BLaER1 treated with 17β-estradiol and CSF1 and Interleukin-3, amounts not matched to agents 10 nM and 100 nM (cell line): ENCODE results near the gene FAM151B.
A peak's percentile ranks its signal among the peaks of the same experiment; 100 is the strongest.

Experiments
- H3K27ac ChIP-seq, 11 experiments: shearing (Covaris generic); formaldehyde crosslinking; 2 replicates each; pipeline ENCODE4 v1.8.1; 2022
- H3K27me3 ChIP-seq, 11 experiments: shearing (Covaris generic); formaldehyde crosslinking; 2 replicates each; pipeline ENCODE4 v1.8.1; 2022
- H3K36me3 ChIP-seq, 11 experiments: shearing (Covaris generic); formaldehyde crosslinking; 2 replicates each; pipeline ENCODE4 v1.8.1; 2022
- H3K4me1 ChIP-seq, 10 experiments: shearing (Covaris generic); formaldehyde crosslinking; 2 replicates each; pipeline ENCODE4 v1.8.1; 2022
- H3K4me2 ChIP-seq, 11 experiments: shearing (Covaris generic); formaldehyde crosslinking; 2 replicates each; pipeline ENCODE4 v1.8.1; 2022
- H3K4me3 ChIP-seq, 10 experiments: shearing (Covaris generic); formaldehyde crosslinking; 2 replicates each; pipeline ENCODE4 v1.8.1; 2022
- H3K9ac ChIP-seq, 11 experiments: shearing (Covaris generic); formaldehyde crosslinking; 2 replicates each; pipeline ENCODE4 v1.8.1; 2022
- H3K9me3 ChIP-seq, 11 experiments: shearing (Covaris generic); formaldehyde crosslinking; replicated peaks in 1 of 11; 2 replicates each; pipeline ENCODE4 v1.8.1; 2022
- H4K20me1 ChIP-seq, 11 experiments: shearing (Covaris generic); formaldehyde crosslinking; 2 replicates each; pipeline ENCODE4 v1.8.1; 2022
- Cebpa-rat ChIP-seq, 11 experiments: shearing (Covaris generic); IDR thresholded peaks; 2 replicates each; pipeline ENCODE4 v1.8.1; 2022

Gene FAM151B

DNA sequence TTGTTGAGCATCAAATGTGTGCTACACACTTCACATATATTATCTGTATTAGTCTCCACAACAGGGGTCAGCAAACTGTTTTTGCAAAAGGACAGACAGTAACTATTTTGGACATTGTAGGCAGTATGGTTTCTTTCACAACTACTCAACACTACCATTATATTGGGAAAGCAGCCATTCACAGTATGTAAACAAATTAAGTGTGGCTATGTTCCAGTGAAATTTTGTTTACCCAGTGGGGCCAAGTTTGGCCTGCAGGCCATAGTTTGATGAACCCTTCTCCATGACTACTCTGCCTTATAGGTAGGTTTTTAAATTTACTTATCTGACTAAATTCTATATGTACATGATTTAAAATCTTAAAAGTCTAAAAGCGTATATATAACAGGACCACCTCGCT lies 13.0 kb upstream of the FAM151B start:
- H3K36me3 ChIP-seq, result peaks cover 55 to 95% (median 68%) of the 10 kb centered on the region in 11 experiments
- no peak overlapping the region for H3K27ac ChIP-seq
- no peak for TF ChIP-seq Cebpa-rat (IDR thresholded peaks at IDR 0.05)

GRCh38 chr5:80479713-80480112 lies 8.2 kb upstream of the FAM151B start:
- Histone ChIP-seq H3K27me3 (no peaks in the 10 kb centered on the region), H3K36me3 (peaks cover 26 to 85% (median 55%) of the 10 kb centered on the region in 11 experiments), H4K20me1 (no peaks in the 10 kb centered on the region; a peak in 1 of 22 replicates), H3K9ac (no peak overlapping the region), H3K27ac (no peak overlapping the region), H3K4me2 (no peak overlapping the region), H3K4me3 (no peak overlapping the region), H3K4me1 (peaks cover 0 to 10% (median 0%) of the 10 kb centered on the region in 10 experiments; a peak in 5 of 20 replicates), H3K9me3 (peaks cover 24 to 42% (median 39%) of the 10 kb centered on the region in 11 experiments)
- no peak for TF ChIP-seq Cebpa-rat (IDR thresholded peaks at IDR 0.05)

More for the DNA sequence above, 13.0 kb upstream of the FAM151B start:
- H3K9ac ChIP-seq, result no peak overlapping the region
- no peak overlapping the region for H3K4me3 ChIP-seq
- no peaks in the 10 kb centered on the region for H3K4me1 ChIP-seq
- no peaks in the 10 kb centered on the region for H3K27me3 ChIP-seq
- no peak overlapping the region for H3K4me2 ChIP-seq
- peaks cover 14 to 22% (median 20%) of the 10 kb centered on the region in 11 experiments for H3K9me3 ChIP-seq
- H4K20me1 ChIP-seq, result peaks cover 0 to 16% (median 0%) of the 10 kb centered on the region in 11 experiments; a peak in 1 of 22 replicates

DNA sequence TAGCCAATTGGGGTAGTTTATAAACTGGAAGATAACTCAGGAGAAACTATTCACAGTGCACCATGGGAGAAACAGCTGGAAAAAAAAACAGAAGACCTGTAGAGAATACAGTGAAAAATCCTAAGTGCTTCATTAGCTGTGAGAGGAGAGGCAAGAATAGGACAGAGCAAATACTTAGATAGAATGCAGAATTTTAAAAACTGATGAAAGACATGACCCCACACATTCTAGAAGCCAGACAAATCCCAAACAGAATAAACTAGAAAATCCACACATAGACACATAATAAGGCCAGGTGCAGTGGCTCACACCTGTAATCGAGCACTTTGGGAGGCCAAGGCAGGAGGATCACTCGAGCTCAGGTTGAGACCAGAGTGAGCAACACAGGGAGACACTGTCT lies 7.5 kb upstream of the FAM151B start:
- no peaks in the 10 kb centered on the region; a peak in 1 of 22 replicates for H4K20me1 ChIP-seq
- no peak for TF ChIP-seq Cebpa-rat (IDR thresholded peaks at IDR 0.05)
- no peak overlapping the region for H3K9ac ChIP-seq

DNA sequence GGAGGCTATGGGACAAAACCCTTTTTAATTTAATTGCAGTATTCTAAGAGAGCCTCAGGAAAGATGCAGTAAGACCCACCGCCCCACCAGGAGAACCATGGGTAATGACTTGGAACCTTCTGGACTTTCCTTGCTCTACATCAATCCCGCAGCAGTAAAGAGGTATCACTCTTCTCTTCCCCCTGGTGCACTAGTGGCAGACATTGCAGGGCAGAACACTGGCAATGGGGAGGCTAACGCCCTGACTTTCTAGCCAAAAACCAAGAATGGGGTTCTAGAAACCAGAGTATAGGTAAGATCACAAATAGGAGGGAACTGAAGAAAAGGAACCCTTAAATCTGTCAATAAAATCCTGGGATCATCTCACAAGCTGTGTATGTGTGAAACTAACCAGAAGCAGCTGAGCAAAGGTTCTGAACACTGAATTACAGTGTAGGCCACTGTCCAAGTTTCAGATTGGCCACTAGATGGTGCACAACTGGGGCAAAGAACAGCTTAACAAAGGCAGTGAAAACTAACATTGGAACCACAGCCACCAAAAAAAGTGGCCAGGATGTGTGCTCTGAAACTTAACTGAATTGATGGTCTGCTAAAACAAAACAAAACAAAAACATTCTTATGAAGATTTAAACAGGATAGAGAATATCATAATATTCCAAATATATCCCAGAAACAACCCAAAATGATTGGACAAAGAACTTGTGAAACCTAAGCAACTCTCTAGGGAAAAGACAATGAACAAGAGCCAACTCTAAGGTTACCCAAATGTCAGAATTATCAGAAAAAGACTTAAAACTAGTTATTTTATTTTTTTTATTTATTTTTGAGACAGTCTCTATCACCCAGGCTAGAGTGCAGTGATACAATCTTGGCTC lies 6.6 kb upstream of the FAM151B start:
- Histone ChIP-seq H3K4me1 (peaks cover 0 to 10% (median 0%) of the 10 kb centered on the region in 10 experiments; a peak in 5 of 20 replicates), H3K4me2 (peak overlapping the region in 2 of 11 experiments; percentile 31 to 37; a peak in 3 of 22 replicates), H3K9ac (no peak overlapping the region), H3K27me3 (no peaks in the 10 kb centered on the region), H3K4me3 (peak overlapping the region in 1 of 10 experiments; percentile 36; a peak in 1 of 20 replicates), H4K20me1 (no peaks in the 10 kb centered on the region; a peak in 1 of 22 replicates), H3K36me3 (peaks cover 11 to 70% (median 40%) of the 10 kb centered on the region in 11 experiments), H3K27ac (peak overlapping the region in 2 of 11 experiments; percentile 2 to 18; a peak in 2 of 22 replicates), H3K9me3 (peaks cover 24 to 46% (median 39%) of the 10 kb centered on the region in 11 experiments)
- TF ChIP-seq Cebpa-rat (IDR thresholded peaks at IDR 0.05), result no peak

More for the DNA sequence above, 7.5 kb upstream of the FAM151B start:
- Histone ChIP-seq H3K36me3 (peaks cover 20 to 79% (median 49%) of the 10 kb centered on the region in 11 experiments), H3K27me3 (no peaks in the 10 kb centered on the region), H3K9me3 (peaks cover 24 to 46% (median 39%) of the 10 kb centered on the region in 11 experiments), H3K27ac (no peak overlapping the region), H3K4me1 (peaks cover 0 to 10% (median 0%) of the 10 kb centered on the region in 10 experiments; a peak in 5 of 20 replicates), H3K4me3 (no peak overlapping the region), H3K4me2 (no peak overlapping the region)

DNA sequence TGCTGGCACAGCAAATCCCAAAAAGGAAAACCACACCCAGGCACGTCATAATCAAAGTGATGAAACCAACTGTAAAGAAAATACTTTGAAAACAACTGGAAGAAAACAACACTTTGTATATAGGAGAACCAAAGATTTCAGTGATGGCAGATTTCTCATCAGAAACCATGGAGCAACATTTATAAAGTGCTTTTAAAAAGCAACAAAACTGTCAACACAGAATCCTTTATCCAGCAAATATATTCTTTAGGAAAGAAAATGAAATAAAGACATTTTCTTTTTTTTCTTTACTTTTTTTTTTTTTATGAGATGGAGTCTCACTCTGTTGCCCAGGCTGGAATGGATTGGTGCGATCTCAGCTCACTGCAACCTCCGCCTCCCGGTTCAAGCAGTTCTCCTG lies 5.3 kb upstream of the FAM151B start:
- Histone ChIP-seq H3K4me2 (0 out of 22 replicates have a peak overlapping the region, but pooled peaks of 1 of the 11 experiments have one; percentile 5), H3K36me3 (peaks cover 8 to 58% (median 31%) of the 10 kb centered on the region in 11 experiments; a peak in 19 of 22 replicates), H3K9me3 (peaks cover 24 to 46% (median 39%) of the 10 kb centered on the region in 11 experiments), H3K4me1 (peaks cover 4 to 18% (median 7%) of the 10 kb centered on the region in 10 experiments; a peak in 17 of 20 replicates), H3K4me3 (no peak overlapping the region; a peak in 1 of 20 replicates), H4K20me1 (no peaks in the 10 kb centered on the region; a peak in 1 of 22 replicates), H3K9ac (no peak overlapping the region), H3K27ac (peak overlapping the region in 1 of 11 experiments; percentile 2; a peak in 1 of 22 replicates), H3K27me3 (no peaks in the 10 kb centered on the region)
- TF ChIP-seq Cebpa-rat (IDR thresholded peaks at IDR 0.05), result no peak

DNA sequence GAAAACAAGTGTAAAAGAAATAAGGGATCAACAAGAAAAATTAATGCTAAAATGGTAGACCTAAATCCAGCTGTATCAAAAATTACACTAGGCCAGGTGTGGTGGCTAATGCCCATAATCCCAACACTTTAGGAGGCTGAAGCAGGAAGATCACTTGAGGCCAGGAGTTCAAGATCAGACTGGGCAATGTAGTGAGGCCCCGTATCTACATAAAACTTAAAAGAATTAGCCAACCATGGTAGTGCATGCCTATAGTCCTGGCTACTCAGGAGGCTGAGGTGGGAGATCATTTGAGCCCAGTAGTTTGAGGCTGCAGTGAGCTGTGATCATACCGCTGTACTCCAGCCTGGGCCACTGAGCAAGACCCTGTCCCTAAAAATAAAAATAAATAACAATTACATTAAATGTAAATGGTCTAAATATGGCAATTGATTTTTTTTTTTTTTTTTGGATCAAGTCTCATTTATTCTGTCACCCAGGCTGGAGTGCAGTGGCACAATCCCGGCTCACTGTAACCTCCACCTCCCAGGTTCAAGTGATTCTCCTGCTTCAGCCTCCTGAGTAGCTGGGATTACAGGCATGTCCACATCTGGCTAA lies 4.2 kb upstream of the FAM151B start:
- Histone ChIP-seq H3K27ac (no peak overlapping the region), H4K20me1 (no peaks in the 10 kb centered on the region; a peak in 1 of 22 replicates), H3K4me1 (peaks cover 6 to 21% (median 13%) of the 10 kb centered on the region in 10 experiments; a peak in 18 of 20 replicates), H3K9ac (no peak overlapping the region), H3K36me3 (peaks cover 8 to 54% (median 29%) of the 10 kb centered on the region in 11 experiments; a peak in 19 of 22 replicates), H3K27me3 (no peaks in the 10 kb centered on the region), H3K4me2 (no peak overlapping the region), H3K9me3 (peaks cover 24 to 46% (median 39%) of the 10 kb centered on the region in 11 experiments), H3K4me3 (no peak overlapping the region)
- TF ChIP-seq Cebpa-rat (IDR thresholded peaks at IDR 0.05), result no peak

DNA sequence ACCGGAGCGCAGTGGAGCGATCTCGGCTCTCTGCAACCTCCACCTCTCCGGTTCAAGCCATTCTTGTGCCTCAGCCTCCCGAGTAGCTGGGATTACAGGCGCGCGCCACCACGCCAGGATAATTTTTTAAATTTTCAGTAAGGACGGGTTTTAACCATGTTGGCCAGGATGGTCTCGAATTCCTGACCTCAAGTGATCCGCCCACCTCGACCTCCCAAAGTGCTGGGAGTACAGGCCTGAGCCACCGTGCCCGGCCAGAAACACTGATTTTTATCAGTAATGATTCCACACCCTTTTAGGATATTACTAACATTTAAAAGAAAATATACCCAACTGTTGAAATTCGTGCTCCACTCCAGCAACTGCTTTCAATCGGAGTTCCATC lies 464 bp upstream of the FAM151B start:
- Histone ChIP-seq H3K27me3 (no peaks in the 10 kb centered on the region), H3K36me3 (peaks cover 4 to 22% (median 9%) of the 10 kb centered on the region in 11 experiments; a peak in 14 of 22 replicates), H3K4me1 (peaks cover 6 to 17% (median 10%) of the 10 kb centered on the region in 10 experiments; a peak in 17 of 20 replicates), H4K20me1 (no peaks in the 10 kb centered on the region), H3K27ac (peak overlapping the region in 6 of 11 experiments; percentile 22 to 77 (median 66); a peak in 10 of 22 replicates), H3K9ac (peak overlapping the region; percentile 60 to 85 (median 77); a peak in 21 of 22 replicates), H3K4me3 (peak overlapping the region; percentile 63 to 82 (median 74)), H3K4me2 (peak overlapping the region; percentile 83 to 98 (median 93)), H3K9me3 (peaks cover 7 to 27% (median 21%) of the 10 kb centered on the region in 11 experiments)
- no peak for TF ChIP-seq Cebpa-rat (IDR thresholded peaks at IDR 0.05)

DNA sequence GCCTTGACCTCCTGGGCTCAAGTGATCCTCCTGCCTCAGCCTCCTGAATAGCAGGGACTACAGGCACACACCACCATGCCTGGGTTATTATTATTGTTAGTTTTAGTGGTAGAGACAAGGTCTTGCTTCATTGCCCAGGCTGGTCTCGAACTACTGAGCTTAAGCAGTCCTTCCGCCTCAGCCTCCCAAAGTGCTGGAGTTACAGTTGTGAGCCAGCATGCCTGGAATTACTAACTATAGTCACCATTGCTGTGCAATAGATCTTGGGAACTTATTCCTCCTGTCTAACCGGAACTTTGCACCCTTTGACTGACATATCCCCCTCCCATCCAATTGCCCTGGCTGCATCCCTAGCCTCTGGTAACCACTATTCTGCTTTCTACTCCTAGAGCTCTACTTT lies 3.4 kb downstream of the FAM151B start:
- Histone ChIP-seq H3K27ac (no peak overlapping the region), H4K20me1 (no peaks in the 10 kb centered on the region), H3K27me3 (no peaks in the 10 kb centered on the region), H3K9me3 (no peaks in the 10 kb centered on the region), H3K36me3 (no peaks in the 10 kb centered on the region), H3K4me2 (no peak overlapping the region), H3K4me3 (no peak overlapping the region), H3K9ac (no peak overlapping the region), H3K4me1 (peaks cover 6 to 17% (median 10%) of the 10 kb centered on the region in 10 experiments; a peak in 17 of 20 replicates)
- no peak for TF ChIP-seq Cebpa-rat (IDR thresholded peaks at IDR 0.05)
